Panc1 (cell line): ENCODE data around the gene TFPI2. TPM values are rescaled to one million over a fixed set of nuclear protein-coding genes. Genes with fewer than 3 reads are reported as not detected.

ENCODE experiments used
- total RNA-seq: library from RNA; stranded (reverse); gene quantifications from one replicate; pipeline ENCODE4 v1.2.1, GENCODE V29; 2021; ENCODE audit not compliant: unreplicated experiment

TFPI2 gene
- total RNA-seq, 1 experiment from 2014 or later = 2.9 TPM

Other genes starting within 250 kb of the TFPI2 start
- not detected for gene GNGT1, start 15.8 kb upstream of the TFPI2 start, total RNA-seq
- 7.0 TPM for gene GNG11, start 31.0 kb upstream of the TFPI2 start, total RNA-seq
- gene BET1, start 113.6 kb upstream of the TFPI2 start, total RNA-seq = 14.3 TPM